CD4-positive, alpha-beta T cell (primary cell): Measurements from ENCODE around the gene CRYL1. TPM values are rescaled to one million over a fixed set of nuclear protein-coding genes. Genes with fewer than 3 reads are reported as not detected.

ENCODE experiments used
- ATAC-seq: fragments of 200-7000 bp; cut with Tn5 transposase; one replicate; pipeline ENCODE4 v1.10.0; 2022; ENCODE audit warnings: mild to moderate bottlenecking; ENCODE audit not compliant: poor library complexity
- CTCF ChIA-PET: fragments of 350-600 bp; sonication (Branson Sonifier 250); formaldehyde crosslinking; loops from one replicate; lab custom pipeline; 2021; ENCODE audit warnings: antibody characterized with exemption, inconsistent platforms; lab: Charles Lee
- POLR2A ChIA-PET: fragments of 350-600 bp; sonication (Branson Sonifier 250); formaldehyde crosslinking; loops from one replicate; lab custom pipeline; 2021; ENCODE audit warnings: antibody characterized with exemption, inconsistent platforms; lab: Charles Lee
- DNase-seq, 14 experiments: peaks; one replicate each; pipeline ENCODE4 v3.0.0-alpha.2; 2013 to 2020; ENCODE audit warnings: mixed read lengths in 2 of 14
- H3K27ac ChIP-seq, 2 donors: one replicate each; pipeline versions ENCODE4 v1.5.1 to v1.7.0; 2013; ENCODE audit warnings: low read length in 2 of 2, low read depth in 1 of 2, mild to moderate bottlenecking in 1 of 2
- H3K27me3 ChIP-seq, 2 experiments: 1 replicate in 1 of 2; 2 replicates in 1 of 2; pipeline versions ENCODE4 v1.6.1 to v1.7.0; 2013; ENCODE audit warnings: low read length in 2 of 2, control low read depth in 1 of 2, mild to moderate bottlenecking in 1 of 2, moderate library complexity in 1 of 2; ENCODE audit not compliant: insufficient read depth in 2 of 2, control insufficient read depth in 1 of 2
- H3K36me3 ChIP-seq: one replicate; pipeline ENCODE4 v1.6.1; 2013; ENCODE audit warnings: low read length, control low read depth; ENCODE audit not compliant: insufficient read depth
- H3K4me1 ChIP-seq: one replicate; pipeline ENCODE4 v1.6.1; 2013; ENCODE audit warnings: low read length, control low read depth; ENCODE audit not compliant: insufficient read depth
- H3K4me3 ChIP-seq: one replicate; pipeline ENCODE4 v1.5.1; 2013; ENCODE audit warnings: mild to moderate bottlenecking, low read length, moderate library complexity
- H3K9me3 ChIP-seq, 2 experiments: 1 replicate in 1 of 2; 2 replicates in 1 of 2; pipeline versions ENCODE4 v1.6.1 to v1.7.0; 2013; ENCODE audit warnings: low read length in 2 of 2, mild to moderate bottlenecking in 2 of 2, control low read depth in 1 of 2, moderate library complexity in 1 of 2; ENCODE audit not compliant: control insufficient read depth in 1 of 2, insufficient read depth in 1 of 2
- H3K27ac Mint-ChIP-seq: one replicate; pipeline ENCODE4 v1.8.0; 2020; ENCODE audit warnings: mixed read lengths
- H3K27me3 Mint-ChIP-seq: one replicate; pipeline ENCODE4 v1.8.0; 2021; ENCODE audit warnings: mixed read lengths
- H3K36me3 Mint-ChIP-seq: one replicate; pipeline ENCODE4 v1.8.0; 2021; ENCODE audit warnings: low read depth, mixed read lengths
- H3K4me1 Mint-ChIP-seq: one replicate; pipeline ENCODE4 v1.8.0; 2021; ENCODE audit warnings: low read depth, mixed read lengths
- H3K4me3 Mint-ChIP-seq: one replicate; pipeline ENCODE4 v1.8.0; 2020; ENCODE audit warnings: mild to moderate bottlenecking, mixed read lengths
- H3K9me3 Mint-ChIP-seq: one replicate; pipeline ENCODE4 v1.8.0; 2020; ENCODE audit warnings: mixed read lengths
- CTCF ChIP-seq: fragments of 200-600 bp; IDR thresholded peaks from one replicate; pipeline ENCODE4 v1.8.0; 2022; ENCODE audit warnings: antibody characterized with exemption, mild to moderate bottlenecking
- intact Hi-C, 2 experiments: fragments of 100-400 bp; cut with DNase I in 1 of 2; cut with micrococcal nuclease in 1 of 2; formaldehyde crosslinking; loops; one replicate each; pipeline versions ENCODE4 v1.15.1 to v1.9.0; 2023 to 2025; cut with DNase I, micrococcal nuclease
- total RNA-seq, 174 experiments: library from RNA in 2 of 174; stranded (reverse) in 2 of 174; gene quantifications; one replicate each; pipeline ENCODE4 v1.2.3 and lab custom pipeline; 2021 to 2026

CRYL1 gene
- total RNA-seq, 2 experiments from 2014 or later = 7.9 to 8.0 TPM

GRCh38 chr13:20561741-20562140 lies 36.1 kb upstream of the CRYL1 start:
- Mint-ChIP-seq H3K4me3 (no peak overlapping the region), H3K4me1 (peaks cover 7% of the 10 kb centered on the region), H3K27me3 (no peaks in the 10 kb centered on the region), H3K36me3 (peaks cover 5% of the 10 kb centered on the region), H3K9me3 (peaks cover 3% of the 10 kb centered on the region), H3K27ac (no peak overlapping the region)
- ChIA-PET POLR2A (no interaction called here), CTCF (no interaction called here)
- Histone ChIP-seq H3K4me3 (no peak overlapping the region), H3K27me3 (no peaks in the 10 kb centered on the region), H3K4me1 (peaks cover 7% of the 10 kb centered on the region), H3K9me3 (peaks cover 7% of the 10 kb centered on the region in 2 experiments), H3K36me3 (no peaks in the 10 kb centered on the region), H3K27ac (no peak overlapping the region)
- no peak for ATAC-seq
- DNase-seq = no peak
- TF ChIP-seq CTCF = no peak
- intact Hi-C loops = loop anchor here in 1 of 2 experiments (10.0 kb wide), 2 partner anchors 597 to 733 kb away; no protein-coding TSS in a partner anchor

GRCh38 chr13:20559659-20560356 lies 34.2 kb upstream of the CRYL1 start:
- intact Hi-C loops = loop anchor here in 1 of 2 experiments (10.0 kb wide), 2 partner anchors 595 to 735 kb away; no protein-coding TSS in a partner anchor
- H3K36me3 Mint-ChIP-seq = no peaks in the 10 kb centered on the region
- POLR2A ChIA-PET = no interaction called here

GRCh38 chr13:20558982-20559381 lies 33.3 kb upstream of the CRYL1 start:
- no peaks in the 10 kb centered on the region for H3K27me3 Mint-ChIP-seq
- Histone ChIP-seq H3K27me3 (no peaks in the 10 kb centered on the region), H3K4me3 (no peak overlapping the region), H3K4me1 (no peaks in the 10 kb centered on the region), H3K27ac (no peak overlapping the region), H3K36me3 (no peaks in the 10 kb centered on the region), H3K9me3 (no peaks in the 10 kb centered on the region)
- H3K27ac Mint-ChIP-seq = no peak overlapping the region
- DNase-seq = no peak
- no peak overlapping the region for H3K4me3 Mint-ChIP-seq
- ATAC-seq = no peak
- ChIA-PET POLR2A (no interaction called here), CTCF (no interaction called here)
- intact Hi-C loops = no loop called here
- H3K36me3 Mint-ChIP-seq = no peaks in the 10 kb centered on the region
- no peaks in the 10 kb centered on the region for H3K4me1 Mint-ChIP-seq
- H3K9me3 Mint-ChIP-seq = no peaks in the 10 kb centered on the region
- no peak for TF ChIP-seq CTCF

More at GRCh38 chr13:20559659-20560356, 34.2 kb upstream of the CRYL1 start:
- no peaks in the 10 kb centered on the region for H3K9me3 Mint-ChIP-seq
- no peaks in the 10 kb centered on the region for H3K4me1 ChIP-seq
- H3K4me3 Mint-ChIP-seq = no peak overlapping the region
- H3K4me3 ChIP-seq = no peak overlapping the region
- no peaks in the 10 kb centered on the region for H3K36me3 ChIP-seq
- H3K4me1 Mint-ChIP-seq = no peaks in the 10 kb centered on the region
- no peaks in the 10 kb centered on the region for H3K27me3 Mint-ChIP-seq
- no peak for TF ChIP-seq CTCF
- no peak overlapping the region for H3K27ac ChIP-seq
- CTCF ChIA-PET = no interaction called here
- no peak overlapping the region for H3K27ac Mint-ChIP-seq
- DNase-seq = no peak
- no peaks in the 10 kb centered on the region for H3K27me3 ChIP-seq
- peaks cover 0 to 2% of the 10 kb centered on the region in 2 experiments for H3K9me3 ChIP-seq
- ATAC-seq = no peak
